B cell (primary cell): ENCODE data around the gene PYY. TPM values are rescaled to one million over a fixed set of nuclear protein-coding genes. Genes with fewer than 3 reads are reported as not detected.

Source experiments
- ATAC-seq: fragments of 200-7000 bp; cut with Tn5 transposase; one replicate; pipeline ENCODE4 v1.10.0; 2021; ENCODE audit warnings: low read depth, mild to moderate bottlenecking, moderate number of reproducible peaks, moderate library complexity
- CTCF ChIA-PET: fragments of 350-600 bp; sonication (Branson Sonifier 250); formaldehyde crosslinking; loops from one replicate; lab custom pipeline; 2021; ENCODE audit warnings: antibody characterized with exemption, inconsistent platforms; lab: Charles Lee
- POLR2A ChIA-PET: fragments of 350-600 bp; sonication (Branson Sonifier 250); formaldehyde crosslinking; loops from one replicate; lab custom pipeline; 2021; ENCODE audit warnings: antibody characterized with exemption; lab: Charles Lee
- DNase-seq: peaks from one replicate; pipeline ENCODE4 v3.0.0; 2013
- H2AFZ ChIP-seq: 2 replicates; pipeline ENCODE4 v1.6.1; 2012; ENCODE audit warnings: mild to moderate bottlenecking, low read depth, low read length; ENCODE audit not compliant: insufficient read depth, poor library complexity, severe bottlenecking
- H3K27ac ChIP-seq, 2 donors: 1 replicate in 1 of 2; 2 replicates in 1 of 2; pipeline ENCODE4 v1.5.1; 2012 to 2013; ENCODE audit warnings: low read length in 2 of 2, mild to moderate bottlenecking in 2 of 2, moderate library complexity in 1 of 2
- H3K27me3 ChIP-seq, 4 experiments: fragments of 200-600 bp in 1 of 4; sonication (generic) in 1 of 4; replicated peaks in 1 of 4; 1 replicate in 2 of 4; 2 replicates in 2 of 4; pipeline versions ENCODE4 v1.6.1 to v1.7.0; 2013 to 2016; ENCODE audit warnings: low read length in 3 of 4, mild to moderate bottlenecking in 2 of 4, mixed read lengths in 1 of 4, moderate library complexity in 1 of 4; ENCODE audit not compliant: insufficient read depth in 4 of 4, control insufficient read depth in 3 of 4; ENCODE audit errors: control extremely low read depth in 1 of 4
- H3K36me3 ChIP-seq, 2 experiments: replicated peaks in 1 of 2; 1 replicate in 1 of 2; 2 replicates in 1 of 2; pipeline versions ENCODE4 v1.6.1 to v1.7.1; 2013; ENCODE audit warnings: low read length in 1 of 2; ENCODE audit not compliant: insufficient read depth in 2 of 2, control insufficient read depth in 1 of 2; ENCODE audit errors: control extremely low read depth in 1 of 2, extremely low read depth in 1 of 2
- H3K4me1 ChIP-seq, 2 donors: fragments of 200-600 bp in 1 of 2; sonication (generic) in 1 of 2; 1 replicate in 1 of 2; 2 replicates in 1 of 2; pipeline versions ENCODE4 v1.5.1 to v1.6.1; 2013 to 2017; ENCODE audit warnings: low read length in 2 of 2; ENCODE audit not compliant: control insufficient read depth in 2 of 2, insufficient read depth in 2 of 2
- H3K4me2 ChIP-seq: replicated peaks from 2 replicates; pipeline ENCODE3; 2012; ENCODE audit warnings: mild to moderate bottlenecking, low read depth, low read length; ENCODE audit not compliant: poor library complexity, severe bottlenecking
- H3K4me3 ChIP-seq, 5 experiments: fragments of 200-600 bp in 1 of 5; sonication (generic) in 1 of 5; 1 replicate in 3 of 5; 2 replicates in 2 of 5; pipeline versions ENCODE4 v1.5.1 to v1.7.0; 2011 to 2016; ENCODE audit warnings: low read length in 4 of 5, mild to moderate bottlenecking in 4 of 5, low read depth in 2 of 5, control low read depth in 1 of 5, moderate library complexity in 1 of 5; ENCODE audit not compliant: insufficient read depth in 1 of 5; ENCODE audit errors: control extremely low read depth in 1 of 5, extremely low read depth in 1 of 5
- H3K79me2 ChIP-seq: fragments of 200-600 bp; sonication (generic); one replicate; pipeline ENCODE4 v1.6.0; 2016; ENCODE audit warnings: low read length; ENCODE audit not compliant: control insufficient read depth, insufficient read depth
- H3K9ac ChIP-seq: fragments of 200-600 bp; sonication (generic); 2 replicates; pipeline ENCODE4 v1.6.1; 2017; ENCODE audit warnings: mild to moderate bottlenecking, low read length, moderate library complexity
- H3K9me3 ChIP-seq, 3 donors: one replicate each; pipeline versions ENCODE4 v1.6.1 to v1.7.1; 2013; ENCODE audit warnings: low read length in 2 of 3; ENCODE audit not compliant: control insufficient read depth in 2 of 3, insufficient read depth in 1 of 3; ENCODE audit errors: control extremely low read depth in 1 of 3
- H4K20me1 ChIP-seq: 2 replicates; pipeline ENCODE4 v1.6.0; 2012; ENCODE audit warnings: mild to moderate bottlenecking, low read length; ENCODE audit not compliant: insufficient read depth, control insufficient read depth, poor library complexity, severe bottlenecking
- H3K27ac Mint-ChIP-seq: one replicate; pipeline ENCODE4 v1.8.0; 2021; ENCODE audit warnings: mixed read lengths
- H3K27me3 Mint-ChIP-seq: one replicate; pipeline ENCODE4 v1.8.0; 2021; ENCODE audit warnings: mixed read lengths
- H3K4me1 Mint-ChIP-seq: one replicate; pipeline ENCODE4 v1.8.0; 2021; ENCODE audit warnings: mixed read lengths
- H3K4me3 Mint-ChIP-seq: one replicate; pipeline ENCODE4 v1.8.0; 2021; ENCODE audit warnings: mixed read lengths
- H3K9me3 Mint-ChIP-seq: one replicate; pipeline ENCODE4 v1.8.0; 2022; ENCODE audit warnings: mixed read lengths; ENCODE audit not compliant: insufficient read depth
- EZH2 ChIP-seq: IDR thresholded peaks from 2 replicates; pipeline ENCODE4 v1.6.1; 2012; ENCODE audit warnings: borderline replicate concordance, low read depth, mild to moderate bottlenecking, moderate library complexity, low read length; ENCODE audit not compliant: insufficient read depth, poor library complexity, severe bottlenecking
- WGBS: methylation state at CpG from one replicate; pipeline ENCODE4 v1.1.5; 2013; ENCODE audit warnings: missing lambda C conversion rate; ENCODE audit not compliant: insufficient coverage; 5-methylcytosine and 5-hydroxymethylcytosine counted together
- intact Hi-C: fragments of 100-400 bp; cut with micrococcal nuclease; formaldehyde crosslinking; loops from one replicate; pipeline ENCODE4 v1.10.0; 2022
- polyA plus RNA-seq: library from polyadenylated mRNA; depleted of rRNA; stranded (reverse); fragments of >200 nt; gene quantifications from 2 replicates; pipeline ENCODE4 v1.2.3, GENCODE V29; 2012
- total RNA-seq, 2 donors: library from RNA; stranded (reverse); fragments of 120-200 nt in 1 of 2; gene quantifications; 1 replicate in 1 of 2; 2 replicates in 1 of 2; pipeline versions ENCODE4 v1.2.3 to v1.2.4, GENCODE V29; 2013 to 2022
- TF ChIP-seq, protein P1 (sequence below): fragments of 200-600 bp; IDR thresholded peaks from one replicate; pipeline ENCODE4 v1.8.0; 2022; ENCODE audit warnings: antibody characterized with exemption, mild to moderate bottlenecking

The PYY gene
- total and polyA plus RNA-seq, 2 donors (not counting 1 experiment from before 2014, with no cell fraction given): 0.19 TPM; not detected in 1

DNA sequence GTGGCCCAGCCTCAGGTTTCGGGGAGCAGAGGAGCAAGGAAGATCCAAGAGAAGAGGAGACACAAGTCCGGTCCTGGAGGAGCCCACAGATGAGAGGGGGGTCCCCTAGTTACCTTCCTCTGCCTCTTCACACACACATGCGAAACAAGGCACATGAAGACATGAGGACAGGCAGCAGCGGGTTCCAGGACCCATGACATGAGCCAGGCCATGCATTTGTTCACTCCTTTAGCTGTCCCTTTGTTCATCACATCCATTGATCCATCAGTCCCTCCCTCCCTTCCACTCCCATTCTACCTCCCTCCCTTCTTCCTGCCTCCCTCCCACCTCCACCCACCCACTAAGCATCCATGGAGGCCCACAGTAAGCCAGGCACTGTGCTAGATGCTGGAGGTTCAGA is 20.8 kb downstream of the PYY start:
- WGBS: 91% methylated on average over 3 of the region's 4 CpGs
- CTCF ChIA-PET: interaction anchor here (0.6 to 1.4 kb wide), 3 partner anchors 9 to 109 kb away, joined by 3 to 4 read pairs (median 3); no protein-coding TSS in a partner anchor
- H3K4me3 Mint-ChIP-seq: no peak overlapping the region

DNA sequence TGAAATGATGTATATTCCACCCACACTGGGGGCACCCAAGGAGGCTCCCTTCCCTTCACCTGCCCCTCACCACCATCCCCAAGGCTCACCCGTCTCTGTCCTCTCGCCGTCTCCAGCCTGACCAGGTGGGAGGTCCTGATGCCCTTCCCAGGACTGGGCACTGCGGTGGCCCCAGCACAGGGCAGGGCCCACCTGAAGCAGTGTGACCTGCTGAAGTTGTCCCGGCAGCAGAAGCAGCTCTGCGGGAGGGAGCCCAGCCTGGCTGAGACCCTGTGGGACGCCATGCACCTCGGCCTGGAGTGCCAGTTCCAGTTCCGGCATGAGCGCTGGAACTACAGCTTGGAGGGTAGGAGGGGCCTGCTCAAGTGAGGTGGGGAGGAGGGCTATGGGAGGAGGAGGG is 21.4 kb downstream of the PYY start:
- no peak overlapping the region for H3K27ac Mint-ChIP-seq
- no peak for ATAC-seq
- POLR2A ChIA-PET: no interaction called here
- peaks cover 0 to 19% (median 1%) of the 10 kb centered on the region in 4 experiments for H3K27me3 ChIP-seq
- H3K9ac ChIP-seq: no peak overlapping the region
- H3K4me3 ChIP-seq: no peak overlapping the region
- no peak for DNase-seq
- peaks cover 22% of the 10 kb centered on the region for H3K27me3 Mint-ChIP-seq
- H3K9me3 ChIP-seq: no peaks in the 10 kb centered on the region
- H2AFZ ChIP-seq: no peak overlapping the region
- H3K9me3 Mint-ChIP-seq: no peaks in the 10 kb centered on the region
- intact Hi-C loops: no loop called here
- H3K79me2 ChIP-seq: no peaks in the 10 kb centered on the region
- CTCF ChIA-PET: interaction anchor here (0.6 to 1.4 kb wide), 3 partner anchors 9 to 109 kb away, joined by 3 to 4 read pairs (median 3); no protein-coding TSS in a partner anchor
- H3K4me3 Mint-ChIP-seq: no peak overlapping the region
- TF ChIP-seq, protein P1, sequence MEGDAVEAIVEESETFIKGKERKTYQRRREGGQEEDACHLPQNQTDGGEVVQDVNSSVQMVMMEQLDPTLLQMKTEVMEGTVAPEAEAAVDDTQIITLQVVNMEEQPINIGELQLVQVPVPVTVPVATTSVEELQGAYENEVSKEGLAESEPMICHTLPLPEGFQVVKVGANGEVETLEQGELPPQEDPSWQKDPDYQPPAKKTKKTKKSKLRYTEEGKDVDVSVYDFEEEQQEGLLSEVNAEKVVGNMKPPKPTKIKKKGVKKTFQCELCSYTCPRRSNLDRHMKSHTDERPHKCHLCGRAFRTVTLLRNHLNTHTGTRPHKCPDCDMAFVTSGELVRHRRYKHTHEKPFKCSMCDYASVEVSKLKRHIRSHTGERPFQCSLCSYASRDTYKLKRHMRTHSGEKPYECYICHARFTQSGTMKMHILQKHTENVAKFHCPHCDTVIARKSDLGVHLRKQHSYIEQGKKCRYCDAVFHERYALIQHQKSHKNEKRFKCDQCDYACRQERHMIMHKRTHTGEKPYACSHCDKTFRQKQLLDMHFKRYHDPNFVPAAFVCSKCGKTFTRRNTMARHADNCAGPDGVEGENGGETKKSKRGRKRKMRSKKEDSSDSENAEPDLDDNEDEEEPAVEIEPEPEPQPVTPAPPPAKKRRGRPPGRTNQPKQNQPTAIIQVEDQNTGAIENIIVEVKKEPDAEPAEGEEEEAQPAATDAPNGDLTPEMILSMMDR: no peak
- TF ChIP-seq EZH2: no peak
- H3K4me1 Mint-ChIP-seq: peaks cover 9% of the 10 kb centered on the region
- H3K36me3 ChIP-seq: no peaks in the 10 kb centered on the region
- H4K20me1 ChIP-seq: no peaks in the 10 kb centered on the region
- H3K4me2 ChIP-seq: no peak overlapping the region
- WGBS: 91% methylated on average over 10 of the region's 10 CpGs
- H3K4me1 ChIP-seq: peaks cover 5 to 9% of the 10 kb centered on the region in 2 donors
- no peak overlapping the region for H3K27ac ChIP-seq

More for the DNA sequence above, 20.8 kb downstream of the PYY start:
- H4K20me1 ChIP-seq: no peaks in the 10 kb centered on the region
- peaks cover 6% of the 10 kb centered on the region for H3K4me1 Mint-ChIP-seq
- DNase-seq: no peak
- POLR2A ChIA-PET: no interaction called here
- no peak overlapping the region for H3K4me2 ChIP-seq
- peaks cover 21% of the 10 kb centered on the region for H3K27me3 Mint-ChIP-seq
- no peaks in the 10 kb centered on the region for H3K79me2 ChIP-seq
- H3K9me3 ChIP-seq: no peaks in the 10 kb centered on the region
- no peak overlapping the region for H2AFZ ChIP-seq
- H3K27ac Mint-ChIP-seq: no peak overlapping the region
- H3K4me1 ChIP-seq: peaks cover 2 to 6% of the 10 kb centered on the region in 2 donors
- no peak for ATAC-seq
- no peaks in the 10 kb centered on the region for H3K9me3 Mint-ChIP-seq
- no peak overlapping the region for H3K4me3 ChIP-seq
- intact Hi-C loops: no loop called here
- H3K27ac ChIP-seq: no peak overlapping the region
- peaks cover 0 to 18% (median 0%) of the 10 kb centered on the region in 4 experiments for H3K27me3 ChIP-seq
- H3K9ac ChIP-seq: no peak overlapping the region
- TF ChIP-seq, protein P1: no peak
- no peak for TF ChIP-seq EZH2
- no peaks in the 10 kb centered on the region for H3K36me3 ChIP-seq
